ENCODE data around the gene RSPH4A. TPM values are rescaled to one million over a fixed set of nuclear protein-coding genes. Genes with fewer than 3 reads are reported as not detected.

The RSPH4A gene
- total and polyA plus RNA-seq, 2 of the 4 experiments (the other 2 are of a cell fraction): under 0.01 to 0.19 TPM

GRCh38 chr6:116616737-116617053 is 416 bp downstream of the RSPH4A start:
- H2BK15ac ChIP-seq (ENCODE audit: low read depth, low read length): no peak overlapping the region
- no peak overlapping the region for H3K27ac ChIP-seq (ENCODE audit: insufficient read depth, low read length)
- H3K9me3 ChIP-seq (ENCODE audit: control insufficient read depth, insufficient read depth, low read length): no peaks in the 10 kb centered on the region
- no TSS peak for BruUV-seq (replicated peaks)
- no peak overlapping the region for H2AK5ac ChIP-seq (ENCODE audit: low read depth, low read length)
- ChIA-PET CTCF (interaction anchor here (0.7 to 1.0 kb wide), 4 partner anchors 19 to 348 kb away, joined by 3 read pairs; no protein-coding TSS in a partner anchor), POLR2A (ENCODE audit: unreplicated experiment) (no interaction called here)
- no peak overlapping the region for H2BK5ac ChIP-seq (ENCODE audit: low read depth, low read length, poor library complexity, severe bottlenecking)
- H3K9ac ChIP-seq (ENCODE audit: low read depth, low read length): no peak overlapping the region
- WGBS, 2 experiments (ENCODE audit: extremely low coverage in 2 of 2, insufficient read length in 1 of 2): 4% methylated on average over 12 of the region's 16 CpGs; no CpG with 5 or more reads in 1 of the 2 experiments
- no peaks in the 10 kb centered on the region for H4K20me1 ChIP-seq (ENCODE audit: insufficient read depth, low read length)
- no peak overlapping the region for H4K8ac ChIP-seq (ENCODE audit: low read depth in 2 of 2, low read length in 2 of 2)
- in situ Hi-C loops (cut with MboI; ENCODE audit: low sequenced_read_pairs): no loop called here
- DNase-seq (no peak), ATAC-seq (ENCODE audit: low read depth) (peak; percentile 25)
- peak overlapping the region; percentile 75 for H3K4me2 ChIP-seq (ENCODE audit: low read depth, low read length)
- no peaks in the 10 kb centered on the region for H3K9me1 ChIP-seq (ENCODE audit: insufficient read depth, low read length)
- H3K79me1 ChIP-seq (ENCODE audit: low read depth in 1 of 2, low read length in 2 of 2): no peaks in the 10 kb centered on the region
- H2AK9ac ChIP-seq (replicated peaks; ENCODE audit: low read depth, low read length, poor library complexity): no peak overlapping the region
- no peak overlapping the region for H3K14ac ChIP-seq (replicated peaks; ENCODE audit: low read depth, low read length)
- intact Hi-C loops (cut with micrococcal nuclease): no loop called here
- no peak overlapping the region for H3K4ac ChIP-seq (ENCODE audit: low read depth, low read length)
- no peak for TF ChIP-seq CHD1 (IDR thresholded peaks at IDR 0.05; ENCODE audit: low read depth, low read length)
- 0 out of 2 replicates have a peak overlapping the region, but pooled peaks have one; percentile 8 for H3K23ac ChIP-seq (ENCODE audit: low read depth, low read length)
- no peaks in the 10 kb centered on the region for H3K4me1 ChIP-seq (ENCODE audit: control insufficient read depth, insufficient read depth, low read length)
- H3K4me3 ChIP-seq (ENCODE audit: insufficient read depth, low read depth, low read length): peak overlapping the region; percentile 42
- no peak overlapping the region for H4K91ac ChIP-seq (ENCODE audit: insufficient read depth, low read depth, low read length)
- no peaks in the 10 kb centered on the region for H3K36me3 ChIP-seq (ENCODE audit: control insufficient read depth, insufficient read depth, low read length)
- peak overlapping the region; percentile 92 for H2AFZ ChIP-seq (replicated peaks; ENCODE audit: low read length, poor library complexity)
- H3K18ac ChIP-seq (ENCODE audit: low read depth, low read length): no peak overlapping the region
- no peaks in the 10 kb centered on the region; the same call in 1 of the 2 replicates for H3K27me3 ChIP-seq (ENCODE audit: control insufficient read depth, insufficient read depth, low read length)
- no peak overlapping the region for H4K5ac ChIP-seq (ENCODE audit: low read depth, low read length)
- no peak overlapping the region for H2BK120ac ChIP-seq (ENCODE audit: low read depth, low read length)
- no peak overlapping the region for H3K56ac ChIP-seq (ENCODE audit: extremely low read depth, insufficient read depth, low read length)
- dilution Hi-C loops (cut with HindIII; ENCODE audit: low sequenced_read_pairs, unreplicated experiment): no loop called here
- H2BK20ac ChIP-seq (ENCODE audit: low read depth, low read length): no peak overlapping the region

All from IMR-90 (cell line).